GM23338 (cell line): ENCODE data around the gene NYAP1. TPM values are rescaled to one million over a fixed set of nuclear protein-coding genes. Genes with fewer than 3 reads are reported as not detected.
A peak's percentile ranks its signal among the peaks of the same experiment; 100 is the strongest.

Source experiments
- ATAC-seq: fragments of 200-7000 bp; cut with Tn5 transposase; 3 replicates; pipeline ENCODE4 v1.9.1; 2020
- DNase-seq: peaks from one replicate; pipeline ENCODE4 v3.0.0-alpha.2; 2015; ENCODE audit warnings: low spot score
- H2AFZ ChIP-seq: fragments of 200-600 bp; sonication (generic); 2 replicates; pipeline ENCODE4 v1.8.0; 2016; ENCODE audit warnings: antibody characterized with exemption, mild to moderate bottlenecking, moderate library complexity
- H3F3A ChIP-seq: fragments of 200-600 bp; sonication (generic); replicated peaks from 2 replicates; pipeline ENCODE4 v1.8.0; 2017; ENCODE audit warnings: antibody characterized with exemption, mixed run types, low read depth
- H3K27ac ChIP-seq: fragments of 200-600 bp; sonication (generic); 2 replicates; pipeline ENCODE4 v1.6.1; 2016; ENCODE audit warnings: low read depth
- H3K27me3 ChIP-seq: fragments of 200-600 bp; sonication (generic); 2 replicates; pipeline ENCODE4 v1.8.0; 2016; ENCODE audit warnings: mild to moderate bottlenecking, mixed run types, moderate library complexity; ENCODE audit not compliant: insufficient read depth
- H3K36me3 ChIP-seq: fragments of 200-600 bp; sonication (generic); 2 replicates; pipeline ENCODE4 v1.8.0; 2016; ENCODE audit warnings: mild to moderate bottlenecking; ENCODE audit not compliant: insufficient read depth
- H3K4me1 ChIP-seq: fragments of 200-600 bp; sonication (generic); 2 replicates; pipeline ENCODE4 v1.8.0; 2016; ENCODE audit warnings: mild to moderate bottlenecking, moderate library complexity; ENCODE audit not compliant: insufficient read depth
- H3K4me2 ChIP-seq: fragments of 200-600 bp; sonication (generic); 2 replicates; pipeline ENCODE4 v1.7.1; 2017; ENCODE audit warnings: mixed run types
- H3K4me3 ChIP-seq: fragments of 200-600 bp; sonication (generic); 2 replicates; pipeline ENCODE4 v1.6.1; 2016; ENCODE audit warnings: mixed run types
- H3K79me2 ChIP-seq: fragments of 200-600 bp; sonication (generic); replicated peaks from 2 replicates; pipeline ENCODE4 v1.8.0; 2017; ENCODE audit warnings: mild to moderate bottlenecking; ENCODE audit not compliant: insufficient read depth
- H3K9me2 ChIP-seq: fragments of 200-600 bp; sonication (generic); 2 replicates; pipeline ENCODE4 v1.8.0; 2017; ENCODE audit not compliant: insufficient read depth
- H4K20me1 ChIP-seq: fragments of 200-600 bp; sonication (generic); replicated peaks from 2 replicates; pipeline ENCODE4 v1.8.0; 2017; ENCODE audit warnings: mild to moderate bottlenecking; ENCODE audit not compliant: insufficient read depth
- H3K27ac Mint-ChIP-seq: 2 replicates; pipeline ENCODE4 v1.8.0; 2020; ENCODE audit warnings: inconsistent platforms, mild to moderate bottlenecking, moderate library complexity, mixed read lengths
- H3K27me3 Mint-ChIP-seq: 3 replicates; pipeline ENCODE4 v1.8.0; 2022; ENCODE audit warnings: low read depth, mild to moderate bottlenecking, moderate library complexity, mixed read lengths, inconsistent platforms; ENCODE audit not compliant: insufficient read depth, poor library complexity
- H3K36me3 Mint-ChIP-seq: 3 replicates; pipeline ENCODE4 v1.8.0; 2021; ENCODE audit warnings: low read depth, mild to moderate bottlenecking, inconsistent platforms, moderate library complexity, mixed read lengths
- H3K4me1 Mint-ChIP-seq: 3 replicates; pipeline ENCODE4 v1.8.0; 2020; ENCODE audit warnings: mild to moderate bottlenecking, inconsistent platforms, mixed read lengths
- H3K4me3 Mint-ChIP-seq: 3 replicates; pipeline ENCODE4 v1.8.0; 2021; ENCODE audit warnings: moderate library complexity, mild to moderate bottlenecking, inconsistent platforms, mixed read lengths
- H3K9me3 Mint-ChIP-seq: 3 replicates; pipeline ENCODE4 v1.8.0; 2020; ENCODE audit warnings: moderate library complexity, mild to moderate bottlenecking, inconsistent platforms, mixed read lengths
- CREB1 ChIP-seq: fragments of 250-450 bp; sonication (Bioruptor Pico); IDR thresholded peaks from 2 replicates; pipeline ENCODE4 v1.5.0; 2020; ENCODE audit warnings: low read depth, mild to moderate bottlenecking, moderate library complexity
- CTCF ChIP-seq, 2 experiments: fragments of 200-600 bp in 1 of 2; sonication (generic) in 1 of 2; conservative IDR thresholded peaks; 2 replicates each; pipeline versions ENCODE4 v1.5.1 to v1.6.1; 2016 to 2017; ENCODE audit warnings: antibody characterized with exemption in 2 of 2, low read depth in 2 of 2, mild to moderate bottlenecking in 2 of 2, moderate library complexity in 1 of 2
- ETS1 ChIP-seq: IDR thresholded peaks from 2 replicates; pipeline ENCODE4 v1.6.1; 2016; ENCODE audit warnings: antibody characterized with exemption
- EZH2phosphoT487 ChIP-seq: fragments of 200-600 bp; sonication (generic); IDR thresholded peaks from one replicate; pipeline ENCODE4 v1.8.1; 2018; ENCODE audit warnings: antibody characterized with exemption; ENCODE audit not compliant: unreplicated experiment
- JUNB ChIP-seq: IDR thresholded peaks from one replicate; pipeline ENCODE4 v1.6.1; 2016; ENCODE audit warnings: antibody characterized with exemption; ENCODE audit not compliant: unreplicated experiment
- NANOG ChIP-seq: IDR thresholded peaks from 2 replicates; pipeline ENCODE4 v1.6.1; 2016; ENCODE audit warnings: antibody characterized with exemption, borderline replicate concordance
- POLR2AphosphoS5 ChIP-seq: IDR thresholded peaks from 2 replicates; pipeline ENCODE4 v1.6.1; 2016; ENCODE audit warnings: antibody characterized with exemption, low read depth
- REST ChIP-seq: IDR thresholded peaks from one replicate; pipeline ENCODE4 v1.6.1; 2018; ENCODE audit warnings: antibody characterized with exemption; ENCODE audit not compliant: unreplicated experiment
- ZNF114 ChIP-seq: fragments of 250-450 bp; sonication (Bioruptor Pico); IDR thresholded peaks from 2 replicates; pipeline ENCODE4 v1.5.0; 2020; ENCODE audit warnings: mild to moderate bottlenecking, moderate library complexity
- ZNF331 ChIP-seq: fragments of 250-450 bp; sonication (Bioruptor Pico); IDR thresholded peaks from 2 replicates; pipeline ENCODE4 v1.5.0; 2020; ENCODE audit warnings: low read depth, mild to moderate bottlenecking, moderate library complexity
- ZNF462 ChIP-seq: fragments of 250-450 bp; sonication (Bioruptor Pico); IDR thresholded peaks from 2 replicates; pipeline ENCODE4 v1.5.0; 2020; ENCODE audit warnings: mild to moderate bottlenecking, moderate library complexity
- polyA plus RNA-seq: library from polyadenylated mRNA; unstranded; fragments of >200 nt; fragmentation: Nextera tagmentation; extraction: Ambion mirVana; gene quantifications from 2 replicates; pipeline ENCODE4 v1.2.1, GENCODE V29; 2016
- total RNA-seq: library from RNA; depleted of rRNA; stranded (reverse); fragments of >200 nt; shearing (Covaris generic); gene quantifications from 2 replicates; pipeline ENCODE4 v1.2.3, GENCODE V29; 2014

NYAP1 gene
- total and polyA plus RNA-seq, 2 experiments from 2014 or later = 0.19 to 4.9 TPM

GRCh38 chr7:100475549-100475948 lies 8.2 kb upstream of the NYAP1 start:
- H2AFZ ChIP-seq = no peak overlapping the region
- H3K4me1 ChIP-seq = peaks cover 17% of the 10 kb centered on the region
- no peak for DNase-seq
- peak overlapping the region; percentile 32; the same call in 1 of the 2 replicates for H3K4me3 ChIP-seq
- TF ChIP-seq EZH2phosphoT487 = no peak
- TF ChIP-seq NANOG = no peak
- TF ChIP-seq ZNF462 (CRISPR knock-in tag) = no peak
- TF ChIP-seq POLR2AphosphoS5 = no peak
- no peak for TF ChIP-seq ETS1
- TF ChIP-seq CREB1 (CRISPR knock-in tag) = no peak
- TF ChIP-seq ZNF331 (CRISPR knock-in tag) = no peak
- no peak for TF ChIP-seq CTCF (conservative IDR thresholded peaks at IDR 0.05; ENCODE audit: low read depth in 2 of 2)
- TF ChIP-seq JUNB = no peak
- no peak for TF ChIP-seq ZNF114
- no peak for TF ChIP-seq REST
- no peaks in the 10 kb centered on the region for H3K9me2 ChIP-seq
- Mint-ChIP-seq H3K4me3 (peak overlapping the region; percentile 28; the same call in 1 of the 3 replicates), H3K27ac (no peak overlapping the region), H3K27me3 (peaks cover 12% of the 10 kb centered on the region), H3K4me1 (peaks cover 28% of the 10 kb centered on the region), H3K36me3 (peaks cover 5% of the 10 kb centered on the region; the same call in 2 of the 3 replicates), H3K9me3 (no peaks in the 10 kb centered on the region; the same call in 2 of the 3 replicates)
- ATAC-seq = no peak
- H3K79me2 ChIP-seq = no peaks in the 10 kb centered on the region; the same call in 1 of the 2 replicates
- H3K4me2 ChIP-seq = peak overlapping the region; percentile 65
- no peaks in the 10 kb centered on the region; the same call in 1 of the 2 replicates for H3K36me3 ChIP-seq
- H3F3A ChIP-seq = no peaks in the 10 kb centered on the region; the same call in 1 of the 2 replicates
- peaks cover 3% of the 10 kb centered on the region; the same call in 1 of the 2 replicates for H4K20me1 ChIP-seq
- H3K27me3 ChIP-seq = no peaks in the 10 kb centered on the region
- H3K27ac ChIP-seq = no peak overlapping the region
